Breast epithelium (tissue), 3 donors: Measurements from ENCODE around the gene LRRC61.

ENCODE experiments used
- POLR2A ChIP-seq: fragments of 450-650 bp; IDR thresholded peaks from one replicate; pipeline ENCODE4 v1.6.1; 2016; ENCODE audit warnings: antibody characterized with exemption, mild to moderate bottlenecking, moderate library complexity
- POLR2AphosphoS5 ChIP-seq, 3 donors: sonication (generic); formaldehyde crosslinking; IDR thresholded peaks; one replicate each; pipeline ENCODE4 v1.6.1; 2017; ENCODE audit warnings: antibody characterized with exemption in 3 of 3
- TF ChIP-seq, protein P1 (sequence below), 3 donors: fragments of 450-650 bp; IDR thresholded peaks; one replicate each; pipeline ENCODE4 v1.5.1; 2016 to 2017; ENCODE audit warnings: antibody characterized with exemption in 3 of 3, mild to moderate bottlenecking in 3 of 3, moderate library complexity in 3 of 3

DNA sequence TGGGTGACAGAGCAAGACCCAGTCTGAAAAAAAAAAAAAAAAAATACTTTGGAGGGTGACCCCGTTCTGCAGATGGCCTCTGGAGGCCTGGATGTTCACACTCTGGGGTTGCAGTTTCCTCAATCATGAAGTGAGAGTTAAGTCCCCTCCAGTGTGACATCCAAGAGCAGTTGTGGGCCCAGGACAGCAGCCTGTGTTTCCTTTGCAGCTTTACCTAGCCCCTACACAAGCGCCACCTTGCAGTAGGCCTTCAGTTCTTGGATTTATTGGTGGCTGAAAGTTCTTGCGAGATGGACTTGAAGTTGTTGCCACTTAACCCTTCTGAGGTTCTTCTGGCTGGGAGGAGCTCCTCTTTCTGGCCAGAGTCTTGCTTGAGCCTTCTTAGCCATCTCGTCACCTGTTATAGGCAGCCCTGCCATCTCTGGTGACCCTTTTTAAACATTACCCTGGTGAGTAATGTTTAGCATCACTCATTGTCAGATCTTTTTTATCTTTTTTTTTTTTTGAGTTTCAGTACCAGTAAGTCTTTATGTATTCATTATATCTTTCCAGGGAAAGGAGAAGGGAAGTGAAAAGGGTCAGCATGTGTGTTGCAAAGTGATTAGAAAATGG is 3.6 kb downstream of the LRRC61 start:
- TF ChIP-seq, protein P1, sequence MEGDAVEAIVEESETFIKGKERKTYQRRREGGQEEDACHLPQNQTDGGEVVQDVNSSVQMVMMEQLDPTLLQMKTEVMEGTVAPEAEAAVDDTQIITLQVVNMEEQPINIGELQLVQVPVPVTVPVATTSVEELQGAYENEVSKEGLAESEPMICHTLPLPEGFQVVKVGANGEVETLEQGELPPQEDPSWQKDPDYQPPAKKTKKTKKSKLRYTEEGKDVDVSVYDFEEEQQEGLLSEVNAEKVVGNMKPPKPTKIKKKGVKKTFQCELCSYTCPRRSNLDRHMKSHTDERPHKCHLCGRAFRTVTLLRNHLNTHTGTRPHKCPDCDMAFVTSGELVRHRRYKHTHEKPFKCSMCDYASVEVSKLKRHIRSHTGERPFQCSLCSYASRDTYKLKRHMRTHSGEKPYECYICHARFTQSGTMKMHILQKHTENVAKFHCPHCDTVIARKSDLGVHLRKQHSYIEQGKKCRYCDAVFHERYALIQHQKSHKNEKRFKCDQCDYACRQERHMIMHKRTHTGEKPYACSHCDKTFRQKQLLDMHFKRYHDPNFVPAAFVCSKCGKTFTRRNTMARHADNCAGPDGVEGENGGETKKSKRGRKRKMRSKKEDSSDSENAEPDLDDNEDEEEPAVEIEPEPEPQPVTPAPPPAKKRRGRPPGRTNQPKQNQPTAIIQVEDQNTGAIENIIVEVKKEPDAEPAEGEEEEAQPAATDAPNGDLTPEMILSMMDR (IDR thresholded peaks at IDR 0.05), result no peak
- TF ChIP-seq POLR2AphosphoS5 (IDR thresholded peaks at IDR 0.05), result no peak
- no peak for TF ChIP-seq POLR2A
